HUES48 (cell line): ENCODE measurements around the gene KDM4F.
"Not testable (repeated sequence)": the region's sequence is repeated elsewhere in the genome, so short reads cannot be mapped to it uniquely, and the experiment has no call there.

Source experiments
- H3K27ac ChIP-seq: one replicate; pipeline ENCODE4 v1.7.0; 2013; ENCODE audit warnings: low read depth, low read length, inconsistent platforms
- H3K27me3 ChIP-seq: 2 replicates; pipeline ENCODE4 v1.6.1; 2013; ENCODE audit warnings: mild to moderate bottlenecking, low read length; ENCODE audit not compliant: control insufficient read depth, insufficient read depth
- H3K36me3 ChIP-seq: 2 replicates; pipeline ENCODE4 v1.6.1; 2013; ENCODE audit warnings: low read length; ENCODE audit not compliant: control insufficient read depth, insufficient read depth
- H3K4me1 ChIP-seq: 2 replicates; pipeline ENCODE4 v1.6.1; 2013; ENCODE audit warnings: mild to moderate bottlenecking, low read length; ENCODE audit not compliant: control insufficient read depth, insufficient read depth
- H3K4me3 ChIP-seq: 2 replicates; pipeline ENCODE4 v1.5.1; 2013; ENCODE audit warnings: mild to moderate bottlenecking, low read depth, low read length
- H3K9ac ChIP-seq: 2 replicates; pipeline ENCODE4 v1.6.1; 2013; ENCODE audit warnings: mild to moderate bottlenecking, low read depth, low read length, moderate library complexity
- H3K9me3 ChIP-seq: 2 replicates; pipeline ENCODE4 v1.6.1; 2013; ENCODE audit warnings: low read length; ENCODE audit not compliant: control insufficient read depth, insufficient read depth

The KDM4F gene

GRCh38 chr11:95037356-95038035, 11.7 kb upstream of the KDM4F start:
- not testable (repeated sequence) for H3K4me1 ChIP-seq, H3K9ac ChIP-seq, H3K36me3 ChIP-seq, H3K27ac ChIP-seq, H3K9me3 ChIP-seq, H3K27me3 ChIP-seq, H3K4me3 ChIP-seq

GRCh38 chr11:95042239-95042638, 7.0 kb upstream of the KDM4F start:
- Histone ChIP-seq H3K9me3 (no peaks in the 10 kb centered on the region), H3K9ac (no peak overlapping the region), H3K27ac (no peak overlapping the region), H3K4me1 (no peaks in the 10 kb centered on the region), H3K27me3 (no peaks in the 10 kb centered on the region), H3K4me3 (no peak overlapping the region), H3K36me3 (no peaks in the 10 kb centered on the region)

GRCh38 chr11:95042906-95043305, 6.3 kb upstream of the KDM4F start:
- H3K4me1 ChIP-seq: no peaks in the 10 kb centered on the region
- H3K9me3 ChIP-seq: no peaks in the 10 kb centered on the region
- no peaks in the 10 kb centered on the region for H3K27me3 ChIP-seq
- H3K4me3 ChIP-seq: no peak overlapping the region
- H3K9ac ChIP-seq: no peak overlapping the region
- no peaks in the 10 kb centered on the region for H3K36me3 ChIP-seq
- H3K27ac ChIP-seq: no peak overlapping the region

- H3K9ac ChIP-seq: no peak overlapping the region
- H3K9me3 ChIP-seq: no peaks in the 10 kb centered on the region
- H3K36me3 ChIP-seq: no peaks in the 10 kb centered on the region
- no peaks in the 10 kb centered on the region for H3K4me1 ChIP-seq
- no peak overlapping the region for H3K27ac ChIP-seq
- H3K27me3 ChIP-seq: no peaks in the 10 kb centered on the region
- no peak overlapping the region for H3K4me3 ChIP-seq
Observed at GRCh38 chr11:95044010-95044409, 5.2 kb upstream of the KDM4F start.

- Histone ChIP-seq H3K9me3 (no peaks in the 10 kb centered on the region), H3K9ac (no peak overlapping the region), H3K27me3 (no peaks in the 10 kb centered on the region), H3K4me1 (no peaks in the 10 kb centered on the region), H3K36me3 (no peaks in the 10 kb centered on the region), H3K4me3 (no peak overlapping the region), H3K27ac (no peak overlapping the region)
Observed at GRCh38 chr11:95045812-95046211, 3.4 kb upstream of the KDM4F start.

GRCh38 chr11:95050595-95051202, 1.5 kb downstream of the KDM4F start:
- Histone ChIP-seq H3K36me3 (no peaks in the 10 kb centered on the region), H3K9ac (no peak overlapping the region), H3K4me1 (no peaks in the 10 kb centered on the region), H3K27me3 (no peaks in the 10 kb centered on the region; the same call in 1 of the 2 replicates), H3K4me3 (no peak overlapping the region), H3K27ac (no peak overlapping the region), H3K9me3 (no peaks in the 10 kb centered on the region)

- no peak overlapping the region for H3K9ac ChIP-seq
- no peaks in the 10 kb centered on the region for H3K4me1 ChIP-seq
- H3K27ac ChIP-seq: no peak overlapping the region
Observed at GRCh38 chr11:95054356-95054755, 5.1 kb downstream of the KDM4F start.

GRCh38 chr11:95055283-95055897, 6.2 kb downstream of the KDM4F start:
- Histone ChIP-seq H3K36me3 (no peaks in the 10 kb centered on the region), H3K4me3 (no peak overlapping the region), H3K4me1 (no peaks in the 10 kb centered on the region), H3K27ac (no peak overlapping the region), H3K9ac (no peak overlapping the region), H3K9me3 (no peaks in the 10 kb centered on the region), H3K27me3 (no peaks in the 10 kb centered on the region; the same call in 1 of the 2 replicates)

More at GRCh38 chr11:95054356-95054755, 5.1 kb downstream of the KDM4F start:
- H3K9me3 ChIP-seq: no peaks in the 10 kb centered on the region
- H3K27me3 ChIP-seq: no peaks in the 10 kb centered on the region; the same call in 1 of the 2 replicates
- no peak overlapping the region for H3K4me3 ChIP-seq
- no peaks in the 10 kb centered on the region for H3K36me3 ChIP-seq

GRCh38 chr11:95057959-95058358, 8.7 kb downstream of the KDM4F start:
- Histone ChIP-seq H3K9me3 (no peaks in the 10 kb centered on the region), H3K27ac (no peak overlapping the region), H3K4me3 (no peak overlapping the region), H3K4me1 (no peaks in the 10 kb centered on the region), H3K9ac (no peak overlapping the region), H3K36me3 (no peaks in the 10 kb centered on the region), H3K27me3 (peaks cover 4% of the 10 kb centered on the region)

- Histone ChIP-seq H3K4me3 (no peak overlapping the region), H3K36me3 (no peaks in the 10 kb centered on the region), H3K27ac (no peak overlapping the region), H3K4me1 (no peaks in the 10 kb centered on the region), H3K27me3 (peaks cover 4% of the 10 kb centered on the region), H3K9me3 (no peaks in the 10 kb centered on the region), H3K9ac (no peak overlapping the region)
Observed at GRCh38 chr11:95058621-95059020, 9.4 kb downstream of the KDM4F start.

- Histone ChIP-seq H3K4me3 (no peak overlapping the region), H3K27me3 (peaks cover 4% of the 10 kb centered on the region), H3K36me3 (no peaks in the 10 kb centered on the region), H3K27ac (no peak overlapping the region), H3K4me1 (no peaks in the 10 kb centered on the region), H3K9me3 (no peaks in the 10 kb centered on the region), H3K9ac (no peak overlapping the region)
Observed at GRCh38 chr11:95059046-95059445, 9.8 kb downstream of the KDM4F start.
